ENCODE data around the gene FAF1.

The FAF1 gene

DNA sequence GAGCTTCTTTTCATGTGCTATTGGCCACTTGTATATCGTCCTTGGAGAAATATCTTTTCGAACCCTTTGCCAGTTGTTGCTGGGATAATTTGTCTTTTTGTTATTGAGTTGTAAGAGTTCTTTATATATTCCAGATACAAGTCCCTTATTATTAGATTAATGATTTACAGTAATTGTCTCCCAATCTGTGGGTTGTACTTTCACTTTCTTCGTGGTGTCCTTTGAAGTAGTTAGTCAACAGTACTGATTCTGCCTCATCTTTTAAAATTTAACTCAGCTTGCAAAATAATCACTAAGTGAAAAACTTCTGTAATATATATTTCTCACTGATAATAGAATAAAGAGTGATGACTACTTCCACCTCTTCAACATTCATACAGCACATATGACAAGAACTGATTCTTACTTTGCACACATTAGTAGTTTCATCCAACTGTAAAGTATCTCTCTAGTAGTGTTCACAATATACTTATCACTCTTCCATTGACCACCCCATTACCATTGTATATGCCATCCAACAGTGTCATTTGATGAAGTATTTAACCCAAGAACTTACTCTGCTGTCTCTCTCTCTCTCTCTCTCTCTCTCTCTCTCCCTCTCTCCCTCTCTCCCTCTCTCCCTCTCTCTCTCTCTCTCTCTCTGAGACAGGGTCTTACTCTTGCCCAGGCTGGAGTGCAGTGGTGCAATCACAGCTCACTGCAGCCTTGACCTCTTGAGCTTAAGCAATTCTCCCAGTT is 432.6 kb downstream of the FAF1 start:
- DNase-seq, result no peak

DNA sequence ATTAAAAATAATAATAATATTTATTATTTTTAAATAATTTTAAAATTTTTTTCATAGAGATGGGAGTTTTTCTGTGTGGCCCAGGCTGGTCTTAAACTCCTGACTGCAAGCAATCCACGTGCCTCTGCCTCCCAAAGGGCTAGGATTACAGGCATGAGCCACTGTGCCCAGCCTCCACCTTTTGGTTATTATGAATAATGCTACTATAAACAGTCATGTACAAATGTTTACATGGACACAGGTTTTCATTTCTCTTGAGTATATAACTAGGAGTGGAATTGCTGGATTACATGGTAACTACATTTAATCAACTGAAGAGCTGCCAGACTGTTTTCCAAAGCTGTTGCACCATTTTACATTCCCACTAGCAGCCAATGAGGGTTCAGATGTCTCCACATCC is 433.6 kb downstream of the FAF1 start:
- DNase-seq, result no peak

DNA sequence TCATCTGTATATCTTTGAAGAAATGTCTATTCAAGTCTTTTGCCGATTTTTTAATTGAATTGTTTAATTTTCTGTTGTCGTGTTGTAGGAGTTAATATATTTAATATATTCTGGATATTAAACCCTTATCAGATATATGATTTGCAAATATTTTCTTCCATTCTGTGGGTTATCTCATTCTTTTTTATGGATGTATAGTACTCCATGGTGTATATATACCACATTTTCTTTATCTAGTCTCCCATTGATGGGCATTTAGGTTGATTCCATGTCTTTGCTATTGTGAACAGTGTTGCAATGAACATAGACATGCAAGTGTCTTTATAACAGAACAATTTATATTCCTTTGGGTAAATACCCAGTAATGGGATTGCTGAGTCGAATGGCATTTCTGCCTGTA is 436.5 kb downstream of the FAF1 start:
- no peak for DNase-seq

DNA sequence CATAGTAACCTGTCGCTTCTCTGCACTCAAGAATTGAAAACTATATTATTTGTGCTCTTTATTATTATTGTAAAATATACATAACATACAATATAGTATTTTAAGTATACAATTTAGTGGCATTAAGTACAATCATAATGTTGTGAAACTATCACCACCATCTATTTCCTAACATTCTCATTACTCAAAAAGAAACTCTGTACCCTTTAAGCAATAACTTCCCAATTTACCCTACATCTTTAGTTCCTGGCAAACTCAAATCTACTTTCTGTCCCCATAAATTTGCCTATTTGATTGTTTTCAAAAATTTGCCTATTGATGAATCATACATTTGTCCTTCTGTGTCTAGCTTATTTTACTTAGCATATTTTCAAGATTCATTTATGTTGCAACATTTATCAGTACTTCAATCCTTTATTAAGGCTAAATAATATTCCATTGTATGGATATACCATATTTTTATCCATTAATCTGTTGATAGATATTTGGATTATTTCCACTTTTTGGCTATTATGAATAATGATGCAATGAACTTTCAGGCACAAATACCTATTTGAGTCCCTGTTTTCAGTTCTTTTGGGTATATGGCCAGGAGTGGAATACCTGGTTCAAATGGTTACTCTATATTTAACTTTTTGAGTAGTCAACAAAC is 437.2 kb downstream of the FAF1 start:
- no peak for DNase-seq

DNA sequence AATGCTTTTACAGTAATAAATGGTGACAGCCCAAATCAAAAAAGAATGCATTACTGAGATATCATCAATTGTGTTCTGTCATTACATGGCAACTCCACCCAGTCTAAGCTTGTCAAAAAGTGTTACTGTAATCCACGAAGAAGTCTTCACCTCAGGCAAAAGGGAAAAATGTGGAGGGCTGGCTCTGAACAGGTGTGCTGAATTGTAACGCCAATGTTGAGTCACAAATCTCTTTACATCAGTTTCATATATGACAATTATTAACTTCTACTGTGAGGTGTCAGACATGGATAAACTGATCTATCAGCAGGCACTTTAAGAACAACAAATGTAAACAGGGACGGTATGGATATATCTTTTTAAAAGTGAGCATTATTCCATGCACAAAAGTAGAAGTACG is 438.4 kb downstream of the FAF1 start:
- DNase-seq, result no peak

DNA sequence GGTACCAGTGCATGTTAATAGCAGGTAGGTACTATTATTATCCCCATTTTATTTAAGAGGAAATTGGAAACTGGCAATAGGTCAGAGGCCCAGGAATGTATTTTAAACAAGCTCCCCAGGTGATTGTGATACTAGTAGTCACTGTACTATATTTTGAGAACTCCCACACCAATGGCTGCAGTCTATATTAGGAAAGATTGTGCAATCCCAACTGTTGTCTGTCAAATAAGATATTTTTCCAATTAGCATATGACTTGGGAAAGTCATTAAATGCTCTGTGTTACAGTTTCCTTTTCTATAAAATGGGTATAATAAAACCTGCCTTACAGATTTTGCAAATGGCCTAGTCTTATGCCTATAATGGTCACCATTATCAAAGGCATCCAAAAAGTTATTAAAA is 442.6 kb downstream of the FAF1 start:
- no peak for DNase-seq

DNA sequence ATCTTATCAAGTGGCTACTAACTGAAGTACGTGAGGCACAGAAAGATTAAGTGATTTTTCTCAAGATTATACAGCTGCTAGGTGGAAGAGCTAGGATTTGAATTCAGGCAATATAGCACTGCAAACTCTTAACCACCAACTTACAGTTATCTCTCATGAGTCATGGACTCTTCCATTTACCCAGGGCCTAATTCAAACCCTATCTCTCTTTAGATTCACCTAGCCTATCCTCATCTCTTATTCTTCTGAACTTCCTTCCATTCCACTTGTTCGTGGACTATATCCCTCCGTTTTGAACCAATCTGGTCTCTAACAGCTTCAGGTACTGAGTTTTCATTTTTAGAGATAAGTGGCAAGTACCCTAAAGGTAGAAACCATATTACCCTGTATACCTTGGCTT is 444.0 kb downstream of the FAF1 start:
- no peak for DNase-seq

DNA sequence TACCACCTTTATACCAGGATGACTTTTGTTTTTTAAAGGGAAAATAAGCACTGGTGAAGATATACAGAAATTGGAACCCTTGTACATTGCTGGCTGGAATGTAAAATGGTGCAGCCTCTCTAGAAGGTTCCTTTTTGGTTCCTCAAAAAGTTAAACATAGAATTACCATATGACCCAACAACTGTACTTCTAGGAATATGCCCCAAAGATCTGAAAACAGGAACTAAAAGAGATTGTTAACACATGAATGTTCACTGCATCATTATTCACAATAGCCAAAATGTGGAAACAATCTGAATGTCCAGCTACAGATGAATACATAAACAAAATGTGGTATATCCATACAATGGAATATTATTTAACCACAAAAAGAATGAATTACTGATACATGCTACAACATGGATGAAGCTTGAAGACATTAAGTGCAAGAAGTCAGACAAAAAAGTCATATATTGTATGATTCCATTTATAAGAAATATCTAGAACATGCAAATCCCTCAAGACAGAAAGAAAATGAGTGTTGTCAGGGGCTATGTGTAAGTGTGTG is 452.0 kb downstream of the FAF1 start:
- DNase-seq, result no peak

DNA sequence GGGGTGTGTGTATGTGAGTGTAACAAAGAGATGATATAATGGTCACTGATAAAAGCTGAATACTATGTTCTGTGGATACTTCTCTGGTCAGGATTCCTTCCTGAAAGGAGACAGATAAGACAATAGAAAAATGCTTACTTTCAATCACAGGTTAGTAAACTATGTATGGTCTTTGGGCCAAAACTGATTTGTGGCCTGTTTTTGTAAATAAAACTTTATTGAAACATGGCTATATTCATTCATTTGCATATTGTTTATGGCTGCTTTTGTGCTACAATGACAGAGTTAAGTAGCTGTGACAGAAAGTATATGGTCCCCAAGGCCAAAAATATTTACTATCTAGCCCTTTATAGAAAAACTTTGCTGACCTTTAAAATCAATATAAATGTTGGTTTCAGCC is 454.6 kb downstream of the FAF1 start:
- DNase-seq, result no peak

DNA sequence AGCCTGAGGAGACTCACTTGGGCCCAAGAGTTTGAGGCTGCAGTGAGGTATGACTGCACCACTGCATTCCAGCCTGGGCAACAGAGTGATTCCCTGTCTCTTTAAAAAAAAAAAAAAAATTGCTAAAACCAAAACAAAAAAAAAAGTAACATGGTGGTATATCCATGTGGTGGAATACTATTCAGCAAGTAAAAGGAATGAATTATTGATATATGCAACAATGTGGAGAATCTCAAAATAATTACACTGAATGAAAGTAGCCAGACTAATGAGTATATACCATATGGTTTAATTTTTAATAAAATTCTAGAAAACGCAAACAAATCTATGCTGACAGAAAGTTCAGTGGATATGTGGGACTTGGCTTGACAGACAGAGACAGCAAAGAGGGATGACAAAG is 456.6 kb downstream of the FAF1 start:
- no peak for DNase-seq

DNA sequence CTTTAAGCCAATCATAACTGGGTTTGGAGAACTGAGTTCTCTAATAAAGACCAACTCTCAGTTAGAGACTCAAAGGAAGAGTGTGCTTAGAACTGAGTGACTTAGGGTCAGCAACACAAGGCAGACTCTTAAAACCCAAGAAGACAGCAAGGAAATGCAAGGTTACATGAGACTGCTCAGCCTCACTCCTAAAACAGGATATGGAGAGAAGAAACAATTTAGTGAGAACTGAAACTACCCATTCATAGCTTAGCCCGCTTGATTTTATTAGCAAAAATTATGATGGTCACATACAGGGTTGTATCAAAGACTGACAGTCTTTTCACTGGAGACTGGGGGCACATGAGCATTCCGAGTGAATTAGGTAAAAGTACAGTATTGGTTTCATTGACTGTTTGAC is 457.9 kb downstream of the FAF1 start:
- DNase-seq, result no peak

DNA sequence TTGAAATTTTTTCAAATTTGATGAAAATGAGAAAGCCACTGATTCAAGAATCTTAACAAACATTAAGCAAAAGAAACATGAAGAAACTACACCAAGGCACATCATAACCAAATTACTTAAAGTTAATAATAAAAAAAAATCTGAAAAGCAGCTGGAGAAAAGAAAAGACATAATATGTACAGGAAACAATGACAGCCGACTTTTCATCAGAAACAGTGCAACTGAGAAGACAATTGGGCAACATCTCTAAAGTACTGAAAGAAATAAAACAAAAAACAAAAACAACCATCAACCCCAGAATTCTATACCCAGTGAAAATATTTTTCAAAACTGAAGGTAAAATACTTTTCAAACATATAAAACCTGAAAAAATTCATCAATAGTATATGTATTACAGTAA is 463.1 kb downstream of the FAF1 start:
- no peak for DNase-seq

DNA sequence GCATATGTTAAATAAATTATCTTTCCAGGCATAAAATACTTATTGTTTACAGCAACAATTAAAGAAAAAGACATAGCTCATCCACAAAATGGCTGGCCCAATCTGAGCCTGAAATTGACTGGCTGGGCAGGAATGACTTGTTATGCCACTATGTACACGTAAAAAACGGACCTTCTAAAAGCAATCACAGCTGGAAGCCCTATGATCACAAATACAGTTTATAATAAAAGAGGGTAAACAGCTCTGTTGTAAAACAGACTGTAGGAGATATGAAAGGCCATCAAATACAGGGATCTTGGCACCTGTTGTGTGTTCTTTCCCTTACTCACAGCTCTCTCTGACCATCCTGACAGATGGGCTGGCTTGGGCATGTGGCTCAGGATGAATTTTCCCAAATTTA is 466.4 kb downstream of the FAF1 start:
- DNase-seq, result no peak

DNA sequence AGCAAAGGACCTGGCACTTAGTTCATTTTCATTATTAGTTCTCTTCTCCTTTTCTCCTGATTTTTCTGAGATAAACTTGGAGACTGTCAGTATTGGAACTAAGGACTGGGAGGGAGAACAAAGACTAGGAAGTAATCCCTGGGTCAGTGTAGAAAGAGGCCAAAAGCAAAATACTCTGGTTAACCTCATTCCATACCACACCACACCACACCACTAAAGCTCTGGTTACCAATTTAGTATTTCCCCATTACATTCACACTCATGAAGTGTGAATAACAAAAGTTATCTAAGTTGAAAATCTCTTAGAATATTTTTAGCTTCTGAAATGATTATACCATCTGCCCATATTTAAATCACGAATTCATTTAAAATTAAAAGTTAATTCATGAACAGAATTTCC is 467.9 kb downstream of the FAF1 start:
- DNase-seq, result no peak

DNA sequence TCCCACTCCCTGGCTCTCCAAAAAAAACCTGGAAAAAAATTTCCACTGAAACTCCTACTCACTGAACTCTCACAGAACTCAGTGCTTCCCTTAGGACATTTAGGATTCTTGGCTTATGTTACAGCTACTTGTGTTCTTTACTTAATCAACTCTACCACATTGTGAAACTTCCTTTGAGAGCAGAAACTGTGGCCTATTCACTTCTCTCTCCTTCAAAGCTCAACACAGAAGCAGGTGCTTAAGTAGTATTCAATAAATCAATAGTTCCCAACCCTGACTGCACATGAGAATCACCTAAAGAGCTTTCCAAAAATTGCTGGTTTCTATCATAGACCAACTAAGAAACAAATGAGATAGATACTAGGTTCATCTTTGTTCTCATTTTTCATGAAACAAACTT is 468.9 kb downstream of the FAF1 start:
- no peak for DNase-seq

DNA sequence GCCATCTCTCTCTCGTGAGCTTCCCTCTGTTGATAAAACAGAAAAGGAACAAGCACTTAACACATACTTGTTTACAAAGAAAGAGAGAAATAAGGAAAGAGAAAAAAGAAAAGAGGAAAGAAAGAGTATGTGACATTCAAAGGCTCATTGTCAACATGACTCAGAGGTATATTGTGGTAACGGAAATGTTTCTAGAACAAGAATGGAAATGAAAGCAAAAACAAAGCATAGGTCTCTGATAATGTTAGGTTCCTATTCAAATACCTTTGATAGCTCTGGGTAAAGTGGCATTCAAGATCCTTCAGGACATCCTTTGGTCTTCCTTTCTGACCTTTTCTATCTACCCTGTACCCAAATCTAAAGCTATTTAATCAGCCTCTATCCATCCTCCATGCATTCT is 469.4 kb downstream of the FAF1 start:
- no peak for DNase-seq

DNA sequence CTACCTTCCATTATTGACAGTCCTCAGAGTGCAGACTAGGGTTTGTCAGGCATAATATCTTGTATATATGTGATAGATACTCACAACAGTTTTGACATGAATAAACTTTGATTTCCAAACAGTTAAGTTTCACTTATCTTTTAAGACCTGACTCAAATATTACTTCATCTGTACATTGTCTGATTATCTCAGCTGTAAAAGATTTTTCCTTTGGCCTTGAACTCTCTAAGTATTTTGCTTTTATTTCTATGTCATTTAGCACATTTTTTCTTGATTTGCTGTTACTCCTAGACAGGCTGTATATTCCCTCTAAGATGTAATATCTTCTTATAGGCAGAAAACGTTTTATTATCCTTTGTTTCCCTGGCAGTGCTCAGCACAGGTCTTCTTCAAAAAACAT is 471.2 kb downstream of the FAF1 start:
- DNase-seq, result no peak

DNA sequence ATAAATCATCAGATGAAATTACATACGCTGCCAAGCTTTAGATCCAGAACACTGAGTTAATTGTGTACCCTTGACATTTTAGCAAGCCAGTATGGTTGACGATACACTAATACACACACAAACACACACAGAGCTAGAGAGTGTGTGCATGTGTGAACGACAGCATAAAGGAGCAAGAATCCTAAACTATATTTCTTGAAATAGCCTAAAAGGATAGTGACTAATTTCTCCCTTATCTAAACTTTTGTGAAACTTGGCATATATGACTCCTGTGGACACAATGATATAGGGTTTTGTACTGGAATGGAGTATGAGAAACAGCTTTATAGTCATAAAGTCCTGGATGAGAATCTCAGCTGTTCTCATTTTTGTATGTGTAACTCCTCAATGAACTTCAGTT is 471.7 kb downstream of the FAF1 start:
- DNase-seq, result no peak

DNA sequence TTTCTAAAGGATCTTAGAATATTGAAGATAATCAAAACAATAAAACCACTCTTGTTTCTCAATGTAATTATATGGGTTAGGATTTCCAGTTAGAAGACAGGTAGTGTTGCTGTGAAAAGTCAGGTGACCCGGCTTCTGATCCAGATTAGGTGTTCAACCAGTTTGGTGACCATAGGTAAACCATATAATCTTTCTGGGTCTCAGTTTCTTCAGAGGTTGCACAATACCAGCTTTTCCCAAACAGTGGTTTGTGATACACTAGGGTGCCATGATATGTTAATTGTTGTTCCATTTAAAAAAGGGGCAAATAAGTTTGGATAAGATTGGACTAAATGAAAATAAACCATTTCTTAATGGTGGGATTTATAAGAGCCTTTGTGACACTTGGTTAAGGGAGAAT is 472.3 kb downstream of the FAF1 start:
- DNase-seq, result no peak

DNA sequence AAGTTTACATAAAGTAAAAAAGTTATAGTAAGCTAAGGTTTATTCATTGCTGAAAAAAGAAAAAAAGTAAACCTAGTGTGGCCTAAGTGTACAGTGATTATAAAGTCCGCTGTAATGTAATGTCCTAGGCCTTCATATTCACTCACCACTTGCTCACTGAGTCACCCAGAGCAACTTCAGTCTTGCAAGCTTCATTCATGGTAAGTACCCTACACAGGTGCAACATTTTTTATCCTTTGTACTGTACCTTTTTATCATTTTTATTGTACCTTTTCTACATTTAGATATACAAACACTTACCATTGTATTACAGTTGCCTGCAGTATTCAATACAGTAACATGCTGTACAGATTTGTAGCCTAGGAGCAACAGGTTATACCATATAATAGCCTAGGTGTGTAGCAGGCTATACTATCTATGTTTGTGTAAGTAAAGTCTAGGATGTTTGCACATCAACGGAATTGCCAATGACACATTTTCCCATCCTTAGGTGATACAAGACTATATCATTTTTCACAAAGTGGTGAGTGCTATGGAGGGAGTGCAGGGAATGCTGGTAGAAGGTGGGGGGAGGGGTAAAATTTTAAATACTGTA is 478.8 kb downstream of the FAF1 start:
- no peak for DNase-seq

DNA sequence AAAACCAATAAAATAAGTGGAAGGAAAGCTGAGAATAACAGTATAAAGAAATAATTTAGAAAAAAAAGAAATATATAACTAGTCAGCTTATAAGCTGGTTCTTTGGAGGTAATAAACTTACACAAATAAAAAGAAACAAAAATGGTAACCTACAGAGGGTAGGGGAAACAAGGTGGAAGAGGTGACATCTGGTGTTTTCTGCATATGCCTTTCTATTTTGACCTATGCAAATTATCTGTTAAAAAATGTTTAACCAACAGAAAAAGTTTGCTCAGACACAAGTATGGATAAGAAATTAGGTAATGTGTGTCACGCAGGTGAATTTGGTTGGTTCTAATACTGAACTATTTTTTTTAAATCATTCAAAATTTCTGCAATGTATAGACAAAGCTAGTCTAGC is 483.3 kb downstream of the FAF1 start:
- no peak for DNase-seq

DNA sequence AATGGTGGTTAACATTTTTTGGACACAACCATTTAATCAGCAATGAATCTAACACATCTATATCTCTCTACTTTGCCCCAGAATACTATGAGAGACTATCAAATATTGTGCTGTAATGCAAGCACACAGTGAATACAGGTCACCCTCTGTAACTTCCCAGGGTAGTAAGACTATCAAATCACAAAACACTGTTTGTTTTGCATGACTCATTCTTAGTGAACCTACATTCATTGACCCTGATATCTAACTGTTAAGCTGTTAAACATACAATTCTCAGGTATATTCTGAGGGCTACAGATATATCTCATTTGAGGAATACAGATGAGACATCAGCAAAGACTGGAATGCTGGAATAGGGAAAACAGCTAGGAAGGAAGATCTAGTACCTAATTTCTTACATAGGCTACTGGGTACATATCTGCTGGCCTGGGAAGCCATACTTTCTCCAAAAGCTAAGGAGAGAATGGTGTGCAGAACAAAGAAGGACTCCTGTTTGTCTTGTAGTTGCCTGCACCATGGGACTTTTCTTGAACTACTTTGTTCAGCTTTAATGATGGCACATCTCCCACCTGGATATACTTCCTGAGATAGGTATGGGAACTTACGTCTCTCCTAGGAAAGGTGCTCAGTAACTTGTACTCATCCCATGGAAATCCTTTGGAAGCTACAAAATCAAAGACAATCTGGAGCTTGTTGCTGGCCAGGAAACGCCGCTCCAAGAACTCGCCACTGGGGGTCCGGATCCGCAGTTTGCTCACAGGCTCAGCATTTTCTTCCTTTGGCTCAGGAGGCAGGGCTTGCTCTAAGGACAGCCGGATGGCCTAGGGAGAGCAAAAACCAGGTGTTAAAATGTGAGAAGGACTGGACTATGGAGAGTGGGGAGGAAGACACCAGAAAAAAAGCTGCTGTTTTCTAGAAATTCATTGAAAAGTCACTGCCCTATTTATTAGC is 484.9 kb downstream of the FAF1 start:
- DNase-seq, result no peak

DNA sequence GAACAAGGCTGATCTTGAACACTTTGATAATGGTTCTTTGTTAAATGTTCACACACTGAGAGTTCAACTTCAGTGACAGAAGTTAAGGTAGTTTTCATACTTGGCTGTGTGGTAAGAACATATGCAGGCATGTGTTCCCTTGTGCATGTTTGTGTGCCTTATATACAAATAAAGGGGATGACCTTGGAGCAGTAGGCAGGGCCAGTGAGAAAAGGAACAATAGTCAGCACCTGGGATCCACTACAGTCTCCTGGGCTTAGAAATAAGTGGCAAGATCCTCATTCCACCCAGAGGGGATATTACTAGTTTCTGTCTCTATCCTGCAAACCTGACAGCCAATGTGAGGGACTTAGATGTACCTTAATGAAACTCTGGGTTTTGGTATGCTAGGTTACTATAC is 486.6 kb downstream of the FAF1 start:
- DNase-seq, result no peak

Measured in T1000 (cell line).